HL-60/S4 (cell line): ENCODE data around the gene MRPL1.

ENCODE experiments used
- in situ Hi-C: fragments of 300-500 bp; cut with MboI; formaldehyde crosslinking; loops from 2 replicates; pipeline ENCODE4 v1.14.3; 2022; ENCODE audit warnings: low sequenced_read_pairs

The MRPL1 gene

GRCh38 chr4:77862478-77863216, at the start of gene MRPL1:
TSS of gene MRPL1 (plus strand) at chr4:77862830. CDS start at chr4:77862849, 19 bp downstream.
- in situ Hi-C loops, result no loop called here

- in situ Hi-C loops, result no loop called here
Observed at GRCh38 chr4:77815636-77816035, 47.0 kb upstream of the MRPL1 start.

- in situ Hi-C loops, result no loop called here
Observed at GRCh38 chr4:77816546-77816945, 46.1 kb upstream of the MRPL1 start.

GRCh38 chr4:77817304-77818072, 45.1 kb upstream of the MRPL1 start:
- in situ Hi-C loops, result no loop called here

- in situ Hi-C loops, result no loop called here
Observed at GRCh38 chr4:77818073-77818601, 44.5 kb upstream of the MRPL1 start.

GRCh38 chr4:77818602-77819403, 43.8 kb upstream of the MRPL1 start, which contains the start of gene CNOT6L:
TSS of gene CNOT6L (minus strand) at chr4:77819368. CDS start at chr4:77819308, 60 bp downstream.
- in situ Hi-C loops, result no loop called here

- in situ Hi-C loops, result no loop called here
Observed at GRCh38 chr4:77819404-77819842, 43.2 kb upstream of the MRPL1 start.

- in situ Hi-C loops, result no loop called here
Observed at GRCh38 chr4:77819843-77820648, 42.6 kb upstream of the MRPL1 start.

GRCh38 chr4:77820649-77821561, 41.7 kb upstream of the MRPL1 start:
- in situ Hi-C loops, result no loop called here

GRCh38 chr4:77821775-77822174, 40.9 kb upstream of the MRPL1 start:
- in situ Hi-C loops, result no loop called here

- in situ Hi-C loops, result no loop called here
Observed at GRCh38 chr4:77826275-77826674, 36.4 kb upstream of the MRPL1 start.

GRCh38 chr4:77827343-77827742, 35.3 kb upstream of the MRPL1 start:
- in situ Hi-C loops, result no loop called here

- in situ Hi-C loops, result no loop called here
Observed at GRCh38 chr4:77833126-77833724, 29.4 kb upstream of the MRPL1 start.

GRCh38 chr4:77834403-77834802, 28.2 kb upstream of the MRPL1 start:
- in situ Hi-C loops, result no loop called here

GRCh38 chr4:77843628-77844027, 19.0 kb upstream of the MRPL1 start:
- in situ Hi-C loops, result no loop called here

GRCh38 chr4:77844363-77844762, 18.3 kb upstream of the MRPL1 start:
- in situ Hi-C loops, result no loop called here

- in situ Hi-C loops, result no loop called here
Observed at GRCh38 chr4:77845400-77845799, 17.2 kb upstream of the MRPL1 start.

- in situ Hi-C loops, result no loop called here
Observed at GRCh38 chr4:77845929-77846328, 16.7 kb upstream of the MRPL1 start.

GRCh38 chr4:77848508-77848907, 14.1 kb upstream of the MRPL1 start:
- in situ Hi-C loops, result no loop called here
